GM18502 (cell line): Measurements from ENCODE around the gene RPAP2.
"Not testable (repeated sequence)": the region's sequence is repeated elsewhere in the genome, so short reads cannot be mapped to it uniquely, and the experiment has no call there.

ENCODE experiments used
- ATAC-seq: cut with Tn5 transposase; IDR thresholded peaks from one replicate; pipeline ENCODE4 v1.9.1; 2021; ENCODE audit warnings: mild to moderate bottlenecking; ENCODE audit not compliant: unreplicated experiment, poor library complexity

RPAP2 gene

DNA sequence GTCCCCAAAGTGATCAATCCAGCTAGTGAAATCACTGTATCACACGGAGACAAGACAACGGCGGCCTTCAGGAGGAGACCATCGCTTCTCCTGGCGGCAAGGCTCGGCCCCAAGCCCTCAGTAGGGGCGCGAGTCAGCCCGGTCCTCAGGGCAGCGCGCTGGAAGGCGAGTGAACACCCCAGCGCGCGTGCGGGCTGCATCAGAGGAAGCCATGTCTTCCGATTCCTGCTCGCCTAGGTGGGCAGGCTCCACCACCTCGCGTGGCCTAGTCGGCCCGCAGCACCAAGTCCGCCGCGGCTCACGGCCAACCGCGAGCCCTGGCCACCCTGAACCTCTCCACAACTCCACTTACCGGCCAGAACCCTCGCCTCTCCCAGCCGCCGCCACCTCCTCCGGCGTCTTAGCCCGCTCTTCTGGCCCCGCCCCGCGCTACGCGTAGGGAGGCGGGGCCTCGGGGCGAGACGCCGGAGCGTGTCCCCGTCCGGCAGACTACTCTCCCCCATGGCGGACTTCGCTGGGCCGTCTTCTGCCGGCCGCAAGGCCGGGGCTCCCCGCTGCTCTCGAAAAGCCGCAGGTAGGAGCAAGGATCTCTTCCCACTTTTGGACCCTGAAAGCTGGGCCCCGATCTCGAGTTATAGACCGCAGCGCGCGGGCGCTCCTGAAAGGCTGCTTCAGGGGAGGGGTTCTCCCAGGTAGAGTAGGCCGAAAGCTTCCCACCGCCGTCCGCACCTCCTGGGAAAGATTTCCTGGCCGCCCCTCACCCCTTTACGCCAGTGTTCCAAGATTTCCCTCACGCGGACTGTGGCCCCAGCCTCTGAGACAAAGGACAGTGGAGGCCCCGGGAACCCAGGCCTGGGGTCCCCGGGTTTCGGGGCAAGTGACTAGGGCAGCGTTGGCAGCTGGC, at the start of gene RPAP2, which contains the start of gene GLMN:
Gene RPAP2 (plus strand): TSS at position 487 of the 904 bp plus-strand sequence. CDS start 15 bp downstream, at position 502.
Gene GLMN (minus strand): TSS at position 415 of the 904 bp plus-strand sequence. CDS start 988 bp downstream, outside the sequence.
- peak; percentile 98 for ATAC-seq

GRCh38 chr1:92254714-92255113, 44.1 kb upstream of the RPAP2 start:
- not testable (repeated sequence) for ATAC-seq

- ATAC-seq = no peak
Measured at GRCh38 chr1:92259350-92259749, 39.5 kb upstream of the RPAP2 start.

DNA sequence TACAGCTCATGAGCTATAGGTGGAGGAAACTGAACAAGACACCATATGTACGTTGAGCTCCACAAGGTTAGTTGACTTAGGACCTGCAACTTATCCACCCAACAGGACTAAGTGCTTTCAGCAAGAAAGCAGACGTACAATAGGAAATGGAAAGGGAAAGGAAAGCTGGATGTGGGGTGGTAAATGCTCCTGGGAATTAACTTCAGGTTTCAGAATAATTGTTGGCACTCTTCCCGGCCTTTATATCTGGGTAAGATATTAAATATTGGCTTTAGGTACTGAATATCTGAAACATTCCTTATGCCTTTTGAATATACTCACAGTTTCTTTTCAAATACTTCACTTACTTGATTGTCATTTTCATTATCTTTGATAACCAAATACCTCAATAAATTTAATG, 36.3 kb upstream of the RPAP2 start:
- ATAC-seq = no peak

DNA sequence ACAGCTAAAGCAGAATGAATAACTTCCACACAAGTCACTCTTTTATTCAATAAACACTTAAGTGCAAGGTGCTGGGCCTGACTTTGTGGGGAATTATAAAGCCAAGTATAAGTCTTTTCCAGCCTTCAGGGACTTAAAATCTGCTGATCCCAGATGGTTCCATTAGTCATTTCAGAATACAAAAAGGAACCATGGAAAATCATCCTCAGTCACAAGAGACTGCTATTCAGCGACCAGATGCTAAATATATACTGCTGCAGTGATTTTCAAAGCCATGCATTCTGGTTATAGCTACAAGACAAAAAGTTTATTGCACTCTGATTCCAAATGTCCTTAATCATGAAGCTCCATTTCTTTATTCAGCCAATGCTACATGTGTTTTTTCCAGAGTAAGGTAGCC, 25.8 kb upstream of the RPAP2 start:
- ATAC-seq = no peak

GRCh38 chr1:92274939-92275338, 23.9 kb upstream of the RPAP2 start:
- ATAC-seq = no peak

DNA sequence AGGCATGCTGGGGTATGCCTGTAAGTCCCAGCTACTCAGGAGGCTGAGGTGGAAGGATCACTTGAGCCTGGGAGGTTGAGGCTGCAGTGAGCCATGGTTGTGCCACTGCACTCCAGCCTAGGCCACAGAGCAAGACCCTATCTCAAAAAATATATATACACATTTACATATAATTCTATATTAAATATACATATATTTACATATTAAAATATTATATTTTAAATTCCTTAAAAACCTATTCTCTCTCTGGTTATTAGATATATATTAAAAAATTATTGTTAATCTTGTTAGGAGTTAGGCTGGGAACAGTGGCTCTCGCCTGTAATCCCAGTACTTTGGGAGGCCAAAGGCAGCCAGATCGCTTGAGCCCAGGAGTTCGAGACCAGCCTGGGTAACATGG, 22.8 kb upstream of the RPAP2 start:
- ATAC-seq = no peak

DNA sequence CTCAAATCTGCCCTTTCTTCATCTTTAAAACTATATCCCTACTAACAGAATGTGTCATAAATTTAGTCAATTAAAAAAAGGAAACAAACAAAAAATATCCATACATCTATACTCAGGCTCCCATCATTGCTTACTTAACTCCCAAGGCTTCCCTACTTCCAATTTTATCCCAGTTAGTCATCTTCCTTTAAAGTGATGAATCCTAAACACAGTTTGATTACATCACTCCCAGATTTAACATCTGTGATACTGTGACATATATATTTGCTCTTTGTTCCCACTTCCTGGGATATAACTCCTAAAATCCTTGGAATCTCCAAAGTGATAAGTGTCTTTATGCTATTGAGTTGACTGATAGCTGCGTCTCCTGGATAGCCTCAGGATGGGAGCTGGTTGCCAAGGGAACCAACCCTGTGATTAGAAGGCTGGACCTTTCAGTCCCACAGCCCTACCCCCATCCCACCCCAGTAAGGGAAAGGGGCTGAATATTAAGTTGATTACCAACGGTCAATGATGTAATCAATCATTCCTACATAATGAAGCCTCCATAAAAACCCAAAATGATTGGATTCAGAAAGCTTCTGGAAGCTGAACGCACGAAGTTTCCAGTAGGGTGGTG, 21.6 kb upstream of the RPAP2 start:
- ATAC-seq = no peak

GRCh38 chr1:92279781-92280180, 19.1 kb upstream of the RPAP2 start:
- ATAC-seq = not testable (repeated sequence)

- not testable (repeated sequence) for ATAC-seq
Measured at GRCh38 chr1:92281411-92281810, 17.4 kb upstream of the RPAP2 start.

DNA sequence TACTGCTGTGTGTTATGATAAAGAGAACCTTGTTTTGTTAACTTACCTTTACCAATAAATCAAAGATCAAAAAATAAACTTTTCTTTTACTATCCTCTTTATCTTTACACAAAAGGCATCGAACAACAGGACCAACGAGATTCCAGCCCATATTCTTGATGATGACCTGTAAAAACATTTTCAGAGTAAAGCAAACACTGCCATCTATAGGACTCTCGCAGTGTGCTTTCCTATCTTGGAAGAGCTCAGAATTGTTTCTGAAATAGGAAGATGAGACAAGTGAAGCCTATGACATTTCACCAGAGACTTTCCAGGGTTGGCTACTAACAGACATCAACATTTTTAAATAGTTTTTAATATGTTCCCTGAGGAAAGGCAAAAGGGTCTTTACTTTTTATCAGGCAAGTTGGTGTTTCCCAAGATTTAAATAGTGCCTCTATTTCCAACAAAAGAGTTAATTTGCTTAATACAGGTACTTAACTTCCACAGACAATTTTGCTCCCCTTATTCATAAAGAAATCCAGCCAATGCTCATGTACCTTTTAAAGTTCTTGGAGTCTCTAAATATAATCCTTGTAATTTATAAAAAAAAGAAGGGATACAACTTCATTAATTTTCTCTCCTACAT, 7.4 kb upstream of the RPAP2 start:
- no peak for ATAC-seq

GRCh38 chr1:92298213-92298572, 666 bp upstream of the RPAP2 start:
- peak; percentile 1 for ATAC-seq

GRCh38 chr1:92299477-92300150, 755 bp downstream of the RPAP2 start:
- ATAC-seq = no peak

- ATAC-seq = no peak
Measured at GRCh38 chr1:92301021-92301420, 2.2 kb downstream of the RPAP2 start.

DNA sequence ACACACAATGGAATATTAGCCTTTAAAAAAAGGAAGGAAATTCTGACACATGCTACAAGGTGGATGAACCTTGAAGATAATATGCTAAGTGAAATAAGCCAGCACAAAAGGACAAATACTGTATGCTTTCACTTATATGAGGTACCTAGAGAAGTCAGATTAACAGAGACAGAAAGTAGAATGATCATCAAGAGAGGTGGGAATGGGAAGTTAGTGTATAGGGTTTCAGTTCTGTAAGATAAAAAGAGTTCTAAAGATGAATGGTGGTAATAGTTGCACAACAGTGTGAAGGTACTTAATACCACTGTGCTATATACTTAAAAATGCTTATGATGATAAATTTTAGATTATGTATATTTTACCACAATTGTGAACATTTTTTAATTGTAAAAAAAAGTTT, 7.2 kb downstream of the RPAP2 start:
- no peak for ATAC-seq

DNA sequence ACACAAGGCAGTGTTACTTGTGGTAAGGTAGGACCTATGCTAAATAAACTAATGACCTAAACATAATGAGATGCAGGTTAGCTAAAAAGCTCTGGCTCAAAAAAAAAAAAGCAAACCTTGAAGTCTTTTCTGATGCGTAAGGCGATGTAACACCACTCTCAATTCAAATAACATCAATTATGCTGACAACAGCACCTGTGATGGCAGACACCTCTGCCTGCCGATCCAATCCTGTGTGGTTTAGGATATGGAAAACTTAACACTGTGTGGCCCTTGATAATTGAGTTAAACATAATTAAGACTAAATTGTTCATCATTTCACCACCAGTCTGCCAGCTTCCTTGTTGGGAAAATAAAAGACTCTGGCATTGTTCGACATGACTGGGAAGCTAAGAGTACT, 9.1 kb downstream of the RPAP2 start:
- ATAC-seq = no peak

DNA sequence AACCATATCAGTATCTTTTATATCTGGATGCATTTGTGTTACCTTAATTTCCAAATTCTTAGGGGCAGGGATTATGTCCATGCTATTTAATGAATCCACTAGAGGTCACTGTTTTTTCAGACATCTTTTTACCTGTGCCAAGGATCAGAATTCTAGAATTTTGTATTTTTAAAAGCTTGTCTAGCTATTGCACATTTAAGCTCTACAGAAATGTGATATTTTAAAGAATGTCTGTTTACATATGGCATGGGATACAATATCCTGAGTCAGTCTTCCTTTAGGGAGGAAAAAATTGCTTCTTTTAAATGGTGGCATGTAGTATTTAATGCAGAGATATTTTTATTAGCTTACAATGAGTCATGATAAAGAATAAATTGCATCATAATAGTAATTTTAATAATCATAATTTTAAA, 11.3 kb downstream of the RPAP2 start:
- ATAC-seq = peak; percentile 58

- no peak for ATAC-seq
Measured at GRCh38 chr1:92314024-92314423, 15.2 kb downstream of the RPAP2 start.

GRCh38 chr1:92315766-92316599, 17.1 kb downstream of the RPAP2 start:
- no peak for ATAC-seq
